Testis (tissue), 2 donors: ENCODE measurements around the gene IER3.

ENCODE experiments used
- POLR2A ChIP-seq: fragments of 450-650 bp; IDR thresholded peaks from one replicate; pipeline ENCODE4 v1.6.1; 2017; ENCODE audit warnings: antibody characterized with exemption, mild to moderate bottlenecking, moderate library complexity
- TF ChIP-seq, protein P1 (sequence below), 3 experiments: fragments of 450-650 bp in 2 of 3; fragments of 200-600 bp in 1 of 3; sonication (generic) in 1 of 3; IDR thresholded peaks; one replicate each; pipeline ENCODE4 v1.5.1; 2016 to 2019; ENCODE audit warnings: antibody characterized with exemption in 3 of 3, mild to moderate bottlenecking in 2 of 3, moderate library complexity in 1 of 3

DNA sequence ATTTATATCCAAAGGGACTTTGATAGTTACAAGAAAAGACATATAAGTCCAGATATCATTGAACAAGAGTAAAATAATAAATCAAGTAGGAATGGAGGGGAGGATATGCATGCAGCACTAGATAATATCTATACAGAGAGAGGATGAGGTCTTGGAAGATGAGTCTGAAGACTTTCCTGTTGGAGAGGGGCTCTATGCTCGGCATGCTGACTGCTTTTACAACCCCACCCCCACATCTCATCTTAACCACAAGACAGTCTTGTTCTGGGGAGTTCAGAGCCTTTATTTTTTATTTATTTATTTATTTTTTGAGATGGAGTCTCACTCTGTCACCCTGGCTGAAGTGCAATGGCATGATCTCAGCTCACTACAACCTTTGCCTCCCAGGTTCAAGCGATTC, 48.4 kb upstream of the IER3 start:
- no peak for TF ChIP-seq POLR2A
- TF ChIP-seq, protein P1, sequence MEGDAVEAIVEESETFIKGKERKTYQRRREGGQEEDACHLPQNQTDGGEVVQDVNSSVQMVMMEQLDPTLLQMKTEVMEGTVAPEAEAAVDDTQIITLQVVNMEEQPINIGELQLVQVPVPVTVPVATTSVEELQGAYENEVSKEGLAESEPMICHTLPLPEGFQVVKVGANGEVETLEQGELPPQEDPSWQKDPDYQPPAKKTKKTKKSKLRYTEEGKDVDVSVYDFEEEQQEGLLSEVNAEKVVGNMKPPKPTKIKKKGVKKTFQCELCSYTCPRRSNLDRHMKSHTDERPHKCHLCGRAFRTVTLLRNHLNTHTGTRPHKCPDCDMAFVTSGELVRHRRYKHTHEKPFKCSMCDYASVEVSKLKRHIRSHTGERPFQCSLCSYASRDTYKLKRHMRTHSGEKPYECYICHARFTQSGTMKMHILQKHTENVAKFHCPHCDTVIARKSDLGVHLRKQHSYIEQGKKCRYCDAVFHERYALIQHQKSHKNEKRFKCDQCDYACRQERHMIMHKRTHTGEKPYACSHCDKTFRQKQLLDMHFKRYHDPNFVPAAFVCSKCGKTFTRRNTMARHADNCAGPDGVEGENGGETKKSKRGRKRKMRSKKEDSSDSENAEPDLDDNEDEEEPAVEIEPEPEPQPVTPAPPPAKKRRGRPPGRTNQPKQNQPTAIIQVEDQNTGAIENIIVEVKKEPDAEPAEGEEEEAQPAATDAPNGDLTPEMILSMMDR (IDR thresholded peaks at IDR 0.05): no peak
